ENCODE measurements around the gene SND1. TPM values are rescaled to one million over a fixed set of nuclear protein-coding genes. Genes with fewer than 3 reads are reported as not detected.

The SND1 gene
- total RNA-seq, 1 donor from 2014 or later: 85.9 TPM

DNA sequence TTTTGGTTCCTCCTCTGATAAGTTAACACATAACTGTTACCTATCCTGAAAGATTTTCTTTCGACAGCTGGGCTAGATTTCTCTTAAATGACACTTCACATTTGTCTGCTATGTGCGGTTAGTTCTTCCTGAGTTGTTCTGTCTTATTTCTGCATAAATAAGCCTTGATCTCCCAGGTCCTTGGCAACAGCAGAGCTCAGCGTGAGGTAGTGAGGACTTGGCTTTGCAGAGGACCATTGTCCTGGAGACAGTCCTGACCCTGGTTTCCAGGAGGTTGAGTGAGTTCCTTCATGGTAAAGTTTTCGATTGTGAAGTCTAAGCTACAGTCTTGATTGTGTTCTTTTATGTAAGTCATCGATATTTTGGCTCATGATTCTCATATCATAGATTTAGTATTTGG is 23.7 kb downstream of the SND1 start:
- Histone ChIP-seq H3K27me3 (no peaks in the 10 kb centered on the region), H3K9me3 (no peaks in the 10 kb centered on the region), H3K36me3 (no peaks in the 10 kb centered on the region), H3K4me3 (no peak overlapping the region), H3K4me1 (peaks cover 12% of the 10 kb centered on the region), H3K27ac (no peak overlapping the region)
- intact Hi-C loops (cut with DNase I): no loop called here
- no peak for DNase-seq (ENCODE audit: extremely low spot score in 2 of 2)
- TF ChIP-seq, protein P1, sequence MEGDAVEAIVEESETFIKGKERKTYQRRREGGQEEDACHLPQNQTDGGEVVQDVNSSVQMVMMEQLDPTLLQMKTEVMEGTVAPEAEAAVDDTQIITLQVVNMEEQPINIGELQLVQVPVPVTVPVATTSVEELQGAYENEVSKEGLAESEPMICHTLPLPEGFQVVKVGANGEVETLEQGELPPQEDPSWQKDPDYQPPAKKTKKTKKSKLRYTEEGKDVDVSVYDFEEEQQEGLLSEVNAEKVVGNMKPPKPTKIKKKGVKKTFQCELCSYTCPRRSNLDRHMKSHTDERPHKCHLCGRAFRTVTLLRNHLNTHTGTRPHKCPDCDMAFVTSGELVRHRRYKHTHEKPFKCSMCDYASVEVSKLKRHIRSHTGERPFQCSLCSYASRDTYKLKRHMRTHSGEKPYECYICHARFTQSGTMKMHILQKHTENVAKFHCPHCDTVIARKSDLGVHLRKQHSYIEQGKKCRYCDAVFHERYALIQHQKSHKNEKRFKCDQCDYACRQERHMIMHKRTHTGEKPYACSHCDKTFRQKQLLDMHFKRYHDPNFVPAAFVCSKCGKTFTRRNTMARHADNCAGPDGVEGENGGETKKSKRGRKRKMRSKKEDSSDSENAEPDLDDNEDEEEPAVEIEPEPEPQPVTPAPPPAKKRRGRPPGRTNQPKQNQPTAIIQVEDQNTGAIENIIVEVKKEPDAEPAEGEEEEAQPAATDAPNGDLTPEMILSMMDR (IDR thresholded peaks at IDR 0.05): no peak
- TF ChIP-seq POLR2A (IDR thresholded peaks at IDR 0.05): no peak
- TF ChIP-seq POLR2AphosphoS5 (IDR thresholded peaks at IDR 0.05; ENCODE audit: insufficient read depth in 1 of 2, low read depth in 1 of 2): no peak

DNA sequence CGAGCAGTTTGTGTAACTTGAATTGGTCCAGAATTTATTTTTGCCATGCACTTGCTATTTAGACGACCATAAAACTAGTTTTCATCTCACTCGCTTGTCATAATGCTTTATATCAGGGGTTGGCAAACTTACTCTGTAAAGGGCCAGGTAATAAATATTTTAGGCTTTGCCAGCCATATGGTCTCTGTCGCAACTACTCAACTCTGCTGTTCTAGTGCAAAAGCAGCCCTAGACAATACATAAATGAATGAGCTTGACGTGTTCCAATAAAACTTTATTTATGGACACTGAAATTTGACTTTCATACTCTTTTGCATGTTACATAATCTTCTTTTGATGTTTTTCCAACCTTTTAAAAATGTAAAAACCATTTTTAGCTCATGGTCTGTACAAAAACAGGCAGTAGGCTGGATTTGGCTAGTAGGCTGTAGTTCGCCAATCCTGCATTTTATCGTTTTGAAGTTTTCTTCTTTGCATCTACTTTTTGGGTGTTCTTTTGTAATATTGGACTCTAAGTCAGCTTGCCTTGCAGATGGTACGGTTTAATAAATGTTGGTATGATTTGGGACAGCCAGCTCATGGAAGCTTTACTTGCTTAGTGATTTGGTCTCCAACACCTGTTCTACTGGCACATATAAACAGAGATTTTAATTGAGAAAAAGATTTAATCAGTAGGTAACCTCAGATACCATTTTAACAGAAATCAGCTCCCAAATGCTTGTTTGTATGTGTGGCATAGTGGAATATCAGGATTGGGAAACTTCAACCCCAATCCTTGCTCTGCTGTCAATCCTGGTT is 25.6 kb downstream of the SND1 start:
- Histone ChIP-seq H3K27ac (no peak overlapping the region), H3K4me3 (no peak overlapping the region), H3K4me1 (peaks cover 12% of the 10 kb centered on the region), H3K36me3 (no peaks in the 10 kb centered on the region), H3K27me3 (no peaks in the 10 kb centered on the region), H3K9me3 (no peaks in the 10 kb centered on the region)
- no peak for DNase-seq (ENCODE audit: extremely low spot score in 2 of 2)
- intact Hi-C loops (cut with DNase I): no loop called here
- TF ChIP-seq, protein P1 (IDR thresholded peaks at IDR 0.05): no peak
- TF ChIP-seq POLR2A (IDR thresholded peaks at IDR 0.05) (no peak), POLR2AphosphoS5 (IDR thresholded peaks at IDR 0.05; ENCODE audit: insufficient read depth in 1 of 2, low read depth in 1 of 2) (no peak)

DNA sequence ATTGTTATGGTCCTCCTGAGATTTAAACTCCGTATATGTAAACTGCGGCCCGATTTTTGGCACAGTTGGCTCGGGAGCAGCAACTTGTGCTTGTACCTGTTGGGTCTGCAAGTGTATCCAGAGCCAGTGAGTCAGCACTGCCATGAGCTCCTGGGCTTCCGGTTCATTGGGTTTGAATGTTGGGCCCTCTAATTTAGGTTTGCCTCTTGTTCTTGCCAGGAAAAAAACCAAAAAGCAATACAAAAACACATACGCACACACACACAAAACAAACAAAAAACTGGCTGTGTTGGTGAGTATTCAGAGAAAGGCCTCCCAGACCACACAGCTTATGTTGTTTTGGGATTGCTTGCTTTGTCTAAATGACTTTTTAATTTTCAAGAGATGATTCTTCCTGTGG is 26.3 kb downstream of the SND1 start:
- H3K4me1 ChIP-seq: peaks cover 12% of the 10 kb centered on the region
- H3K4me3 ChIP-seq: no peak overlapping the region
- no peak for TF ChIP-seq POLR2AphosphoS5 (IDR thresholded peaks at IDR 0.05; ENCODE audit: insufficient read depth in 1 of 2, low read depth in 1 of 2)
- no peak for TF ChIP-seq POLR2A (IDR thresholded peaks at IDR 0.05)
- TF ChIP-seq, protein P1 (IDR thresholded peaks at IDR 0.05): no peak
- H3K36me3 ChIP-seq: no peaks in the 10 kb centered on the region
- H3K27me3 ChIP-seq: no peaks in the 10 kb centered on the region
- H3K27ac ChIP-seq: no peak overlapping the region
- DNase-seq (ENCODE audit: extremely low spot score in 2 of 2): no peak
- intact Hi-C loops (cut with DNase I): no loop called here
- no peaks in the 10 kb centered on the region for H3K9me3 ChIP-seq

DNA sequence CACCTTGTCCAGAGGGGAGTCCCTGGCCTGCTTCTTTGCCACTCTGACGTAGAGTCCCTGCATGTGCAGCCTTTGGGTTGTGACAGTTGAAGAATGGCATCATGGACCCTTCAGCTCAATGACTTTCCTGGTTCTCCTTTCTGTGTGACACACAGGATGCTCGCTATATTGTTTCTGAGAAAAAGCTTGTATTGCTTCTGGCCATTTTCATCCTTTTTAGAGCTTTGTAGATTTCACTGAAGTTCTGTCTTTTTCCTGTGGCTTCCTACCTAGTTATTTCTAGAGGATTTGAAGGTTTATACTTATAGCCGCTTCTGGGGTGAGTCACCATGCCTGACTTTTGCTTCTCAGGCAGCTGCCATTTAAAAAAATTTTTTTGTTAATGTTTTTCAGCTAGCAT is 27.0 kb downstream of the SND1 start:
- intact Hi-C loops (cut with DNase I): no loop called here
- TF ChIP-seq POLR2A (IDR thresholded peaks at IDR 0.05): no peak
- no peak for TF ChIP-seq POLR2AphosphoS5 (IDR thresholded peaks at IDR 0.05; ENCODE audit: insufficient read depth in 1 of 2, low read depth in 1 of 2)
- TF ChIP-seq, protein P1 (IDR thresholded peaks at IDR 0.05): no peak

DNA sequence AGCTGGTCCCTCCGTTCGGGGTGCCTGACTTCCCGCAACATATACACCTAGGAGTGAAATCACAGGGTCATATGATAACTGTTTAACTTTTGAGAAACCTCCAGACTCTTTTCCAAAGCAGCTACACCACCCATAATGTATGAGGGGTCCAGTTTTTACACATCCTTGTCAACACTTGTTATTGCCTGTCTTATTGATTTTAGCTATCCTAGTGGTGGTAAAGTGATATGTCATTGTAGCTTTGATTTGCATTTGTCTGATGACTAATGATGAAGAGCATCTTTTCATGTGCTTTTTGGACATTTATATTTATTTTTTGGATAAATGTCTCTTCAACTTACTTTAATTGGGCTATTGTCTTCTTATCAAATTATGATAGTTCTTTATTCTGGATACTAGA is 29.0 kb downstream of the SND1 start:
- Histone ChIP-seq H3K9me3 (no peaks in the 10 kb centered on the region), H3K36me3 (no peaks in the 10 kb centered on the region), H3K4me1 (no peaks in the 10 kb centered on the region), H3K27me3 (no peaks in the 10 kb centered on the region), H3K27ac (no peak overlapping the region), H3K4me3 (no peak overlapping the region)
- no peak for TF ChIP-seq POLR2AphosphoS5 (IDR thresholded peaks at IDR 0.05; ENCODE audit: insufficient read depth in 1 of 2, low read depth in 1 of 2)
- DNase-seq (ENCODE audit: extremely low spot score in 2 of 2): no peak
- intact Hi-C loops (cut with DNase I): no loop called here

More for the DNA sequence above, 27.0 kb downstream of the SND1 start:
- H3K9me3 ChIP-seq: no peaks in the 10 kb centered on the region
- no peaks in the 10 kb centered on the region for H3K27me3 ChIP-seq
- DNase-seq (ENCODE audit: extremely low spot score in 2 of 2): no peak
- H3K4me1 ChIP-seq: peaks cover 9% of the 10 kb centered on the region
- no peak overlapping the region for H3K4me3 ChIP-seq
- H3K27ac ChIP-seq: no peak overlapping the region
- no peaks in the 10 kb centered on the region for H3K36me3 ChIP-seq

All from vagina (tissue), 2 donors.